NCI-H2081 (cell line): ENCODE measurements around the gene TRIM27.
"Not testable (repeated sequence)": the region's sequence is repeated elsewhere in the genome, so short reads cannot be mapped to it uniquely, and the experiment has no call there.

ENCODE experiments used
- DNase-seq, 2 experiments: peaks; one replicate each; lab custom pipeline; 2025; lab: John Stamatoyannopoulos, UW

Gene TRIM27, protein sequence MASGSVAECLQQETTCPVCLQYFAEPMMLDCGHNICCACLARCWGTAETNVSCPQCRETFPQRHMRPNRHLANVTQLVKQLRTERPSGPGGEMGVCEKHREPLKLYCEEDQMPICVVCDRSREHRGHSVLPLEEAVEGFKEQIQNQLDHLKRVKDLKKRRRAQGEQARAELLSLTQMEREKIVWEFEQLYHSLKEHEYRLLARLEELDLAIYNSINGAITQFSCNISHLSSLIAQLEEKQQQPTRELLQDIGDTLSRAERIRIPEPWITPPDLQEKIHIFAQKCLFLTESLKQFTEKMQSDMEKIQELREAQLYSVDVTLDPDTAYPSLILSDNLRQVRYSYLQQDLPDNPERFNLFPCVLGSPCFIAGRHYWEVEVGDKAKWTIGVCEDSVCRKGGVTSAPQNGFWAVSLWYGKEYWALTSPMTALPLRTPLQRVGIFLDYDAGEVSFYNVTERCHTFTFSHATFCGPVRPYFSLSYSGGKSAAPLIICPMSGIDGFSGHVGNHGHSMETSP

DNA sequence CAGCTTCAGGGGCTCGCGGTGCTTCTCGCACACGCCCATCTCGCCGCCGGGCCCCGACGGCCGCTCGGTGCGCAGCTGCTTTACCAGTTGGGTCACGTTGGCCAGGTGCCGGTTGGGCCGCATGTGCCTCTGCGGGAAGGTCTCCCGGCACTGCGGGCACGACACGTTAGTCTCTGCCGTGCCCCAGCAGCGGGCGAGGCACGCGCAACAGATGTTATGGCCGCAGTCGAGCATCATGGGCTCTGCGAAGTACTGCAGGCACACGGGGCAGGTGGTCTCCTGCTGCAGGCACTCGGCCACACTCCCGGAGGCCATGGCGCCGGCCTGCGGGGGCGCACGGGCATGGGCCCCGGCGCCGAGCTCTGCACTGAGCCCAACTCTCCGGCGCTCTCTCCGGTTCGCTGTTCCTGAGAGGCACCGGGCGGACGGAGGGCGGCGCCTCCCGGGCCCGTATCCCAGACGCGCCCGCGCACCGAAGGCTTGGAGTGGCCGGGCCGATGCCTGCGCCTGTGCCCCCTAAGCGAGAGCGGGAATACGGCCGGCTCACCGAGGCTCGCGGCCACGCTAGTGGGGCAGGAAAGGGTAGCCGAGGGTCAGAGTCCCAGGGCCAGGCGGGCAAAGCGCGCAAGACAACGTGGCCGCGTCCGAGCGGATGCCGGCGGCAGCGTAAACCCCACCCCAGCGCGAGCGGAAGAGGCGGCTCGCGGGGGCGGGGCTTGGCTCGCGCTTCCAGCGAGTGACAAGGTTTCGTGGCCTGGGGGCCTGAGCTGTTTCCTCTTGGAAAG lies at the start of gene TRIM27:
TRIM27 (minus strand) TSS at position 668 of the 785 bp plus-strand sequence; CDS start at position 315, 353 bp downstream.
- DNase-seq: peak; percentile 87 to 93

DNA sequence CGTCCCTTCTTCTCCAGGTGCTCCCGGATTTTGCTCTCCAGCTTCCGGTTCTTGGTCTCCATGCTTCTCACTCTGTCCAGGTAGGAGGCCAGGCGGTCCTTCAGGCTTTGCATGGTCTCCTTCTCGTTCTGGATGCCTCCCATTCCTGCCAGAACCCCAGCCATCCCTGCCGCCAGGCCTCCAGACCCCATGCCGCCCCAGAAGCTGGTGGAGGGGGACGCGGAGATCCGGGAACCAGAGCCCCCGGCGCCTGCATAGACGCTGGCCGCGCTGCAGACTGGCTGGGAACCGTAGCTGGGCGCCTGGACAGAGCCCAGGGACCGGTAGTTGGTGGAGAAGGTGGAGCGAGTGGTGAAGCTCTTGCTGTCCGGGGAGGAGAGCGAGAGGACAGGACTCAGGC lies 46.3 kb upstream of the TRIM27 start:
- not testable (repeated sequence) for DNase-seq

DNA sequence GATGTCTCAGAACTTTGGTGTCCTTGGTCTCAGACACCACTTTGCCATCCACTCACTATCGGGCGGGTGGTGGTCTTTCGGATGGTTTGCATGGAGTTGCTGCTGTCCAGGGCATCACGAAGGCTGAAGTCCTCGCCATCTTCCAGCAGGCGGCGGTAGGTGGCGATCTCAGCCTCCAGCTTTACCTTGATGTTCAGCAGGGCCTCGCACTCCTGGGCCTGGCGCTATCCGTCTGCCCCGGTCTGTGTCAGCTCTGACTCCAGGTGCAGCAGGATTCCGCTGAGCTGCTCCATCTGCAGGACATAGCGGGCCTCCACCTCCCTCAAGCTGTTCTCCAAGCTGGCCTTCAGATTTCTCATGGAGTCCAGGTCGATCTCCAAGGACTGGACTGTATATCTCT lies 45.3 kb upstream of the TRIM27 start:
- no peak for DNase-seq

DNA sequence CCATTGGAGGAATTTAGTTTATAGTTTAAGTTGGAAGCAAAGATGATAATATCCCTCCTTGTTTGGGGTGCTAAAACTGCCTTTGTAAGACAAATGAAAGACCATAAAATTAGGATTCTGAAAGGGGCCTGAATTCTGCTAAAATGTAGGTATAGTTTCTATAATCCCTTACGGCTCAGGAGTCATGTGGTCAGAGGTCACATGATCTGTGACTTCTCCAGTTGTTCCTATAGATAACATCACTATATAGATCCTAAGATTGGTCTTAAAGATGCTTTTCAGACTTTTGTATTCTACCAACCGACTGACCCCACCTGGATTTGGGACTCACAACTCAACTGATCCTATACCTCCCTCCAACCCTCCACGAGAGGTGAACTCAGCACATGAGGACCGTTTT lies 44.7 kb upstream of the TRIM27 start:
- DNase-seq: no peak

DNA sequence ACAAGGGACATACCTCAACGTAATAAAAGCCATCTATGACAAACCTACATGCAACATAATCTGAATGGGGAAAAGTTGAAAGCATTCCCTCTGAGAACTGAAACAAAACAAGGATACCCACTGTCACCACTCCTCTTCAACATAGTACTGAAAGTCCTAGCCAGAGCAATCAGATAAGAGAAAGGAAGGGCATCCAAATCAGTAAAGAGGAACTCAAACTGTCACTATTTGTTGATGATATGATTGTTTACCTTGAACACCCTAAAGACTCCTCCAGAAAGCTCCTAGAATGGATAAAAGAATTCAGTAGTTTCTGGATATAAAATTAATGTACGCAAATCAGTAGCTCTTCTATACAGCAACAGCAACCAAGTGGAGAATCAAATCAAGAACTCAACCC lies 41.9 kb upstream of the TRIM27 start:
- DNase-seq: no peak

DNA sequence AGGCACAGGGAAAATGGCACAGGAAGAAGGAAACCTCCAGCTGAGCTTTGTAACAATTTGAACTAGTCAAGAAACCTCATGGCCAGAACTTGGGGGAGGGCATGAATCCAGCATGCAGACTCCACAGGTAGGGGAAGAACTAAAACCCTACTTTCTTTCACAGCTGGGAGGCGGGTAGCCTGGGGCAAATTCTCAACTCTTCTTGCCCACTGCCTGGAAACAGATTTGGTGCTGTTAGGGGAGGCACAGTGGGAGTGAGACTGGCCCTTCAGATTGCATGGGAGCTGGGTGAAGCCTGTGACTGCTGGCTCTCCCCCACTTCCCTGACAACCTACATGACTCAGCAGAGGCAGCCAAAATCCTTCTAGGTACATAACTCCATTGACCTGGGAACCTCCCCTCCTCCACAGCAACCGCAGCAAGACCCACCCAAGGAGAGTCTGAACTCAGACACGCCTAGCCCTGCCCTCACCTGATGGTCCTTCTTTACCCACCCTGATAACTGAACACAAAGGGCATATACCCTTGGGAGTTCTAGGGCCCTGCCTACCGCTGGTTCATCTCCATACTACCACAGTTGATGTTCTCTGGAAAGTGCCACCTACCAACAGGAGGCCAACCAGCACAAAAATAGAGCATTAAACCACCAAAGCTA lies 37.2 kb upstream of the TRIM27 start:
- DNase-seq: no peak

DNA sequence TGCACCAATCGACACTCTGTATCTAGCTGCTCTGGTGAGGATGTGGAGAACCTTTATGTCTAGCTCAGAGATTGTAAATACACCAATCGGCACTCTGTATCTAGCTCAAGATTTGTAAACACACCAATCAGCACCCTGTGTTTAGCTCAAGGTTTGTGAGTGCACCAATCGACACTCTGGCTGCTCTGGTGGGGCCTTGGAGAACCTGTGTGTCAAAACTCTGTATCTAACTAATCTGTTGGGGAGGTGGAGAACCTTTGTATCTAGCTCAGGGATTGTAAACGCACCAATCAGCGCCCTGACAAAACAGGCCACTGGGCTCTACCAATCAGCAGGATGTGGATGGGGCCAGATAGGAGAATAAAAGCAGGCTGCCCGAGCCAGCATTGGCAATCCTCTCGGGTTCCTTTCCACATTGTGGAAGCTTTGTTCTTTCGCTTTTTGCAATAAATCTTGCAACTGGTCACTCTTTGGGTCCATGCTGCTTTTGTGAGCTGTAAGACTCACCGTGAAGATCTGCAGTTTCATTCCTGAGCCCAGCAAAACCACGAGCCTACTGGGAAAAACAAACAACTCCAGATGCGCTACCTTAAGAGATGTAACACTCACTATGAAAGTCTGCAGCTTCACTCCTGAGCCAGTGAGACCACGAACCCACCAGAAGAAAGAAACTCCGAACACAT lies 34.9 kb upstream of the TRIM27 start:
- DNase-seq: not testable (repeated sequence)

DNA sequence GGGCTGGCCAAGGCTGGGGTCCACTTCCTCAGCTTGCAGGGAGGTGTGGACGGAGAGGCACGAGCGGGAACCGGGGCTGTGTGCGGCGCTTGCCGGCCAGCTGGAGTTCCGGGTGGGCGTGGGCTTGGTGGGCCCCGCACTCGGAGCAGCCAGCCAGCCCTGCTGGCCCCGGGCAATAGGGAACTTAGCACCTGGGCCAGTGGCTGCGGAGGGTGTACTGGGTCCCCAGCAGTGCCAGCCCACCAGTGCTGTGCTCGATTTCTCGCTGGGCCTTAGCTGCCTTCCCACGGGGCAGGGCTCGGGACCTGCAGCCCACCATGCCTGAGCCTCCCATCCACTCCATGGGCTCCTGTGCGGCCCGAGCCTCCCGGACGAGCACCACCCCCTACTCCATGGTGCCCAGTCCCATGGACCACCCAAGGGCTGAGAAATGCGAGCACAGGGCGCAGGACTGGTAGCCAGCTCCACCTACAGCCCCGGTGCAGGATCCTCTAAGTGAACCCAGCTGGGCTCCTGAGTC lies 34.1 kb upstream of the TRIM27 start:
- DNase-seq: not testable (repeated sequence)

DNA sequence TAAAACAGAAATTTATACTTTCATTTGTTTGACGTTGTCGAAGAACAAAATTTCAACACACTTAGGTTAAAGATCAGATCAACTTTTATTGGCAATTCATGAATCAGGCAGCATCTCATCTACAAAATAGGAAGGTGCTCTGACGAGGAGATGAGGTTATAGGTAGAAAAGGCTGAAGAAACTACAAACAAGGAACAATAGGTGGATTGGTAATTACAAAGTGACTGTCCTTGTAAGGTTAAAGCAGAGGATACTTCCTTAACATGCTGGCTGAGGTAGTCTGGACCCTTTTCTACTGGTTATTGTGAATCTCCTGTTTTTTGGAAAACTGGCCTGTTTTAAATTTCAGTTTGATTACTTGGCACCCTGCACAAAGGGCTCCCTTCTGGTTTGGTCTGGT lies 32.5 kb upstream of the TRIM27 start:
- DNase-seq: no peak

DNA sequence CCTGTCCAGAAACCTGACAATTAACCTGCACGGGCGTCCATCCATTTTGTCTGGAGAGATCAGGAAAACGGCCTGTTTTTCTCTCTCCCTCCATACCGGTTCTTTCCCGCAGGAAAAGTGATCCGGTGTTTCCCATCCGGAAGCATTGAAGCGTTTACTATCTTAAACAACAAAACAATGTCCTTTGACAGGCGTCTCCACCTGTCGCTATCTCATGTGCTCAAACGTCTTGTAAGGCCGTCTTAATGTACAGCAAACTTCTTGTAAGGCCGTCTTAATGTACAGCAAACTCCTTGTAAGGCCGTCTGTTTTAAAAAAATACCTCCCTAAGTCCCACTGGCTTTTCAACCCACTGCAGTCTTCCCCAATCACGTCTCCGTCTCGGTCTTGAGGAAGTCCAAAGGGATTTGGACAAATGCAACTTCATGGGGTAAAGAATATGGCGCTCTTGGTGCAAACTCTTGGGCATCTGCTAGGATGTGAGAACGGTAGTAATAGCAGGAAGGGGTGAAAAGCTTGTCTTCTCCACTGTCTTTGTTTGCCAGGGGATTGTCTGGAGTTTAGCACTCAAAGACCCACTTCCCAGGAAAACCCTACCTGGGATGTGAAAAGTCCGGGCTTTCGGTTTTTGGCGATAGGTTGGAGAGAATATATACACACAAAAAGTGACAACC lies 29.9 kb upstream of the TRIM27 start:
- peak; percentile 30 to 54 for DNase-seq

DNA sequence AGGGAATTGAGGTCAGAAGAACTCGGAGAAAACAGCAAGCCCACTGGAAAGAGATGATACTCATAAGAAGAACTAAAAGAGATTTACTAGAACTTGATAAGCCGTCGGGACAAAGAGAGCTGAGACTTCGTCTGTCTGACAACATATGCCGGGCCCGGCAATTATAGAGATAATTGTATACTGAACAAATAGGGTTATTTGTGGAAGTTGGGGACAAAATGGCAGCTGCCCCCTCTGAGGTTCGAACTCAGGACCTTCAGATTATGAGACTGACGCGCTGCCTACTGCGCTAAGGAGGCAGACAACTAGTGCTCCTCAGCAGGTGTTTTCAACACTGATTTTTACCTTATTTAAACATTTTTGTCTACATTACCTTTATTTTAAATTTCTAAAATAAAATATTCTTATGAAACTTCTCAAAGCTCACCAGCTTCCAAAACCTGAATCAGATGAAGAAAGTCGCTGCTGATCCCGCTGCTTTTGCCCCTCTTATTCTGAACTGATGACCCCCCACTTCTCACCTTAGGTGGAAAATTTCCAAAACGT lies 29.3 kb upstream of the TRIM27 start:
- DNase-seq: peak; percentile 55 to 71

DNA sequence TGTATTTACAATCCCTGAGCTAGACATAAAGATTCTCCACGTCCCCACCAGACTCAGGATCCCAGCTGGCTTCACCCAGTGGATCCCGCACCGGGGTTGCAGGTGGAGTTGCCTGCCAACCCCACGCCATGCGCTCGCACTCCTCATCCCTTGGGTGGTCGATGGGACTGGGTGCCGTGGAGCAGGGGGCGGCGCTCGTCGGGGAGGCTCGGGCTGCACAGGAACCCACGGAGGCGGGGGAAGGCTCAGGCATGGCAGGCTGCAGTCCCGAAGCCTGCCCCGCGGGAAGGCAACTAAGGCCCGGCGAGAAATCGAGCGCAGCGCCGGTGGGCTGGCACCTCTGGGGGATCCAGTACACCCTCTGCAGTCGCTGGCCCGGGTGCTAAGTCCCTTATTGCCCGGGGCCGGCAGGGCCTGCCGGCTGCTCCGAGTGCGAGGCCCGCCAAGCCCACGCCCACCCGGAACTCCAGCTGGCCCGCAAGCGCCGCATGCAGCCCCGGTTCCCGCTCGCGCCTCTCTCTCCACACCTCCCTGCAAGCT lies 25.9 kb upstream of the TRIM27 start:
- DNase-seq: not testable (repeated sequence)

DNA sequence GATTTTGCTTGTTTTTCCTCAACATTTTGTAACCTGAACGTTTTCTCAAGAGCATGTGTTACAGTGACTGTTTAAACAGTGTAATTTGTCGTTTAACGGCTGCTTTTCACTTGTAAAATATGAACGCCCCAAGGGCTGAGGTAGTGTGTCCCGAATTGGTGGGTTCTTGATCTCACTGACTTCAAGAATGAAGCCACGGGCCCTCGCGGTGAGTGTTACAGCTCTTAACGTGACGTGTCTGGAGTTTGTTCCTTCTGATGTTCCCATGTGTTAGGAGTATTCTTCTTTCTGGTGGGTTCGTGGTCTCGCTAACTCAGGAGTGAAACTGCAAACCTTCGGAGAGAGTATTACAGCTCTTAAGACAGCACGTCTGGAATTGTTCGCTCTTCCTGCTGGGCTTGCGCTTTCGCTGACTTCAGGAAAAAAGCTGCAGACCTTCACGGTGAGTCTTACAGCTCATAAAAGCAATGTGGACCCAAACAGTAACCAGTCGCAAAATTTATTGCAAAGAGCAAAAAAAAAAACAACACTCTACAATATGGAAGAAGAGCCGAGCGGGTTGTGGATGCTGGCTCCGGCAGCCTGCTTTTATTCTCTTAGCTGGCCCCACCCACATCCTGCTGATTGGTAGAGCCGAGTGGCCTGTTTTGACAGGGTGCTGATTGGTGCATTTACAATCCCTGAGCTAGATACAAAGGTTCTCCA lies 25.1 kb upstream of the TRIM27 start:
- DNase-seq: no peak

DNA sequence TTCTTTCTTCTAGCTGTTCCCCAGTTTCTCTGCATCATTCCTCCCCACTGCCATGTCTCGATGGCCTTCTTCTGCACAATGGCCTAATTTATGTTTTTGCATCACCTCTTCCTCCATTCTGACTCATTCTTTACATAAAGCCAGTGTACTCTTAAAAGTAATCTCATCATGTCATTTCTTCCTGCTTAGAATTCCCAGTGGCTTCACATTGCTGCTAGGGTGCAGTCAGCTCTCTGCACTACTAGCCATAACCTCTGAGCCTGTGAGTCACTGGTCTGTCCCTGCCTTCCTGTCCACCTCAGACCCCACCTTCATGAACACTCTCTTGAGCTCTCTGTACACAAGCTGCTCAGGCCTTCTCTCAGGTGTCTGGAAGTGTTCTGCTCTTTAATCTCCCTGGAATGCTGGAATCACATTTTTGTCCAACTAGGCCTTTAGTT lies 24.1 kb upstream of the TRIM27 start:
- no peak for DNase-seq

DNA sequence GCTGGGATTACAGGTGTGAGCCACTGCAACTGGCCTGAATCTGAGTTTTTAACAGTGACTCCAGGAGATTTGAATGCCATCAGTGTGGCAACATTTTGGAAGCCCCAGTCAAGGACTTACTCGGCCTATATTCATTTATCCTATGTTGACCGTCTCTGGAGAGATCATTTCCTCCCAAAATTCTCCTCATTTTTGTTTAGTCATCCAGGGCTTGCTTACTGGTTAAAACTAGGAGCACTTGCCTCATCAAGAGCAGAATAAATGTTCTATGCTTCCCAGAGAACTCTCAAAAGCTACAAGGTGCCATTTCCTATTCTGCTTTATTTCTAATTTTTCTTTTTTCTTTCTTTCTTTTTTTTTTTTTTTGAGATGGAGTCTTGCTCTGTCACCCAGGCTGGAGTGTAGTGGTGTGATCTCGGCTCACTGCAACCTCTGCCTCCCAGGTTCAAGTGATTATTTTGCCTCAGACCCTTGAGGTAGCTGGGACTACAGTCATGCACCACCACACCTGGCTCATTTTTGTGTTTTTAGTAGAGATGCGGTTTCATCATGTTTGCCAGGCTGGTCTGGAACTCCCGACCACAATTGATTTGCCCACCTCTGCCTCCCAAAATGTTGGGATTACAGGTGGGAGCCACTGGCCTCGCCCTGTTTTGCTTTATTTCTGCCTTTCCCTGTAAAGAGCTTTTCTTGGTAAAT lies 23.4 kb upstream of the TRIM27 start:
- no peak for DNase-seq

DNA sequence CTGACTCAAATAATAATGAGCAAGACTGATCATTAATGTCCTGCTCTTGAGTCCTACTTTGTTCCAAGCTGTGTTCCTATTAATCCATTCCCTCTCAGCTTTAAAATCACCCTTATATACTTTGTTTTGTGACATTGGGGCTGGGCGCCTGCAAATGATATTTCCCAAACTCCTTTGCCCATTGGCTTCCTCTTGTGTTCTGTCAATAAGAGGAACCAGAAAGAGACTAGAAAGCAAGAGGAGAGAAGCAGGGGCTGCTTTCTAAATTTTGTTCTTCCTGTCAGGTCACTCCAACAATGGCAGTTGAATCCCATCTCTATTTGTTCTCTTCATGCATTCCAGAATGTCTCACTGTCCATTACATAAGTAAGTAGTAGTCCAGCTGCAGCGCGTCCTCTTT lies 21.6 kb upstream of the TRIM27 start:
- no peak for DNase-seq

DNA sequence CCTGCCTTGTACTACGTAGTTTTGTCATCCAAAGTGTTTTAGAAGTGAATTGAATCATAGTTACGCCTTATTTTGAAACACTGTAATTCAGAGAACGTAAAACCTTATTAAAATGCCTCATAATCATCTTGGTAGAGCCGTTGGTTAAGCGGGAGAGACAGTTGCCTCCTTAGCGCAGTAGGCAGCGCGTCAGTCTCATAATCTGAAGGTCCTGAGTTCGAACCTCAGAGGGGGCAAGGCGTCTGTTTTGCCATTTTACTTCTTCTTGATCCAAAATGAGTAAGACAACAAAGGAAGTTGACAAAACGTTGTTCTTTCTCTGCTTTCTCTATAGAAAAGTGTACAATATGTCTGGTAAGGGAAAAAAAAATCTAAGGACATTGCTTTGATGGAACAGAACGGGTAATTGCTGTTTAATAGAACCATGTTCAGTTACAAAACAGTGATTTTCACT lies 20.7 kb upstream of the TRIM27 start:
- peak; percentile 58 to 72 for DNase-seq

DNA sequence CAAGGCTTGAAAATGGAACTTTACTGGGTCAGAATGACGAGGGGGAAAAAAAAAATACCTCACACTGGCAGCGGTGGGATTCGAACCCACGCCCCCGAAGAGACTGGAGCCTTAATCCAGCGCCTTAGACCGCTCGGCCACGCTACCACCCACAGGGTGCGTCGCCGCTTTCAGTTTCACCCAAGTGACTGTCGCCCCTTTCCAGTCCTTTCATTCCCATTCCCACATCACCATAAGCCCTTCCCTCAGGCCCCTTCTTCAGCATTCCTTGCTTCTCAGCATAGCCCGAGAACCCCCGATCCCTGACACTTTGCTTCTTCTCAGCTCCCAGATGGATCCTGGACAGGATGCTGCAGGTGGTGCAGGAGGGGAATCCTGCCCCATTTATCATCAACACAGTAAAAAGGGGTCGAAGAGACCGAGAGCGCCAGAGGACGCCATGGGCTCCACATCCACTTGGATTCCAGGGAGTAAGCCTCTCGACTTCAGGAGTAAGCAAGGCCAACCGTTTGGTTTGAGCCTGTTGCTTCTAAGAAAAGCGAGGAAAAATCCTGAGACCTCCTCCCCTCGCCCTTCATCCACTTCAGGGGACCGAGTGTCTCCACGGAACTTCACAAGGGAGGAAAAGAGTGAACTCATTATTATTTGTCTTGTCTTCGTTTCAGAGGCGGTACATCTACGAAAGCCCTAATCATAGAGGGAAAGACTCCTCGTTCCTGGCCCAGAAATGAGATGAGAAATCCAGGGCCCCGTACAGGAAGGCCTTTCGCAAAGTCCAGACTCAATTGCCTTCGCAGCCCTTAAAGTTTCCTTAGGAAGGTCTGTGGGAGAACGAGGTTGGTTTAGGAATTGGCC lies 20.0 kb upstream of the TRIM27 start:
- peak; percentile 76 to 80 for DNase-seq
